Activated T-helper 9 cell treated with anti-CD3 and anti-CD28 coated beads, Interleukin-2, amount 50 U/mL, for 16 hours (primary cell): ENCODE measurements around the gene ADCYAP1R1.

Experiments
- DNase-seq: peaks from one replicate; pipeline ENCODE4 v3.0.0-alpha.2; 2020; ENCODE audit warnings: low read depth

ADCYAP1R1 gene

GRCh38 chr7:31043051-31043471 is 9.0 kb upstream of the ADCYAP1R1 start:
- no peak for DNase-seq

GRCh38 chr7:31044529-31044928 is 7.6 kb upstream of the ADCYAP1R1 start:
- no peak for DNase-seq

GRCh38 chr7:31046723-31047122 is 5.4 kb upstream of the ADCYAP1R1 start:
- no peak for DNase-seq

DNA sequence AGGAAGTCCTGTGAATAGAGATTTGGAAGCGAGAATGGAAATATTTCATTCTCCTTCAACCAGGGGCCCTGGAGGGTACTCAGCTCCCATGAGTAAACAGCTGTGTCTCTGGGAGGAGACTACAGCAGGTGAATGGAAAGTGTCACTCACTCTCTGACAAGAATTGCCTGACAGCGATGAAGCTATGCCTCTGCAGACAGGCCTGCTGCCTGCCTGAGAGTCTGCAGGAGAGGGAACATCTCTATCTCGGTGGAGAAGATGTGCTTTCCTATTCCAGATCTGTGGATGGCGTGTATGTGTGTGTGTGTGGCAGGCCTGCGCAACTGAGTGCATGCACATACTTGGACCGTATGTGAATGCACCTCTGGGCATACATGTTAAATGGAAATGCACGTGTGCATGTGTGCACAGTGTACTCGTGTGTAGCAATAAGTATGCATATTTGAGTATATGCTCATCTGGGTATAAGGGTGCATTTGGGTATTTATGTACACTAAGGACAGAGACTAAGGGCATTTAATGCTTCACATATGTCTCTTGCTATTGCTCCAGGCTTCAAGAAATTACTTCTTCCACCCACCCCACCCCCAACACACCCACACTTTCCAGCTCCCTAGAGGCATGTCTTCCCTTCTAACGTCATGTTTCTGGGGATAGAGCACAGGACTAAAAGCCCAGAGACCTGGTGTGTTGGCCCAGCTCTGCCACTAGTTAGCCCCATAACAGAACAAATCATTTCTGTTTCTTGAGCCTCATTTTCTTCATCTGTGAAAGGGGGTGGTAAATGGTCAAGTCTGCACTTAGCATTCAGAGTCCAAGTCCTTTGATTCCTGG is 4.6 kb upstream of the ADCYAP1R1 start:
- DNase-seq, result no peak

- no peak for DNase-seq
Observed at GRCh38 chr7:31049005-31049765, 2.9 kb upstream of the ADCYAP1R1 start.

GRCh38 chr7:31052487-31052840 is 356 bp downstream of the ADCYAP1R1 start:
- no peak for DNase-seq

- DNase-seq, result no peak
Observed at GRCh38 chr7:31052841-31053601, 913 bp downstream of the ADCYAP1R1 start.

GRCh38 chr7:31053986-31054385 is 1.9 kb downstream of the ADCYAP1R1 start:
- DNase-seq, result no peak

- DNase-seq, result no peak
Observed at GRCh38 chr7:31054608-31055278, 2.6 kb downstream of the ADCYAP1R1 start.

- DNase-seq, result no peak
Observed at GRCh38 chr7:31055471-31055870, 3.4 kb downstream of the ADCYAP1R1 start.

- DNase-seq, result no peak
Observed at GRCh38 chr7:31056775-31057346, 4.8 kb downstream of the ADCYAP1R1 start.

DNA sequence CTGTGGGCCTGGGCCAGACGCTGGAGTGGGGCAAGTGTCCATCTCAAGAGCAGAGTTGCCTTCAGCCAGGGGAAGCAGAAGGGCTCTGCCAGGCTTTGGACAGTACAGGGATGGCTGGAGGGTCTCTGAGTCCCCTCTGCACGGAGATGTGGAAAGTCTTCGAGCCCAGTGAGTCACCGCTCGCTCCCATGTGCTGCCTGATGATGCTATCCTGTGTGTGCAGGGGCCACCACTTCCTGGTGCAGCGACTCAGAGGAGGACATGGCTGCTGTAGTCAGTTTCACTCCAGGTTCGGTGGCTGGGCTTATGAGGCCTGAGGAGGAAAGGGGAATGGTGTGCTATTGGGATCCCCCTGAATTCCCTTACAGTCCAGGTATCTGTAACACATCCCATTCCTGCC is 6.0 kb downstream of the ADCYAP1R1 start:
- no peak for DNase-seq

GRCh38 chr7:31058688-31059087 is 6.6 kb downstream of the ADCYAP1R1 start:
- no peak for DNase-seq

DNA sequence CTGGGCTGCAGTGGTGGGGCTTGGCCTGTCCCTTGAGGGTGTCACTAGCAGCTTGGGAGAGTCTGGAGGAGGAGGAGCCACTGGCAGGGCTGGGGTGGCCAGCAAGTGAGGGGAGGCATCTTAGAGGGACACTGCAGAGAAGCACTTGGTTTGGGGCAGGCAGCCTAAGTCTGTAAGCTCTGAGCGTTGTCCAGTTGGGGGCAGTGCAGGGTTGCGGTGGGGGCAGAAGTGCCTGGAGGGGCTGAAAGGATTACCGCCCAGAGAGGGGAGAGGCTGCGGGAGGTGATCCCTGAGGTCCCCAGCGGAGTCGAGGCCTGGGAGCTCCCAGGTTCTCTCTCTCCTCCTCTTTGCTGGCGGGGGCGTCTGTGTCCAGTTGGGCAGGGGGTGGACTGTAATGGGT is 7.4 kb downstream of the ADCYAP1R1 start:
- no peak for DNase-seq

- no peak for DNase-seq
Observed at GRCh38 chr7:31061185-31061584, 9.1 kb downstream of the ADCYAP1R1 start.

- DNase-seq, result no peak
Observed at GRCh38 chr7:31062746-31063435, 10.8 kb downstream of the ADCYAP1R1 start.

GRCh38 chr7:31065021-31065593 is 13.0 kb downstream of the ADCYAP1R1 start:
- DNase-seq, result no peak

- DNase-seq, result no peak
Observed at GRCh38 chr7:31065840-31066239, 13.7 kb downstream of the ADCYAP1R1 start.

- no peak for DNase-seq
Observed at GRCh38 chr7:31066516-31067130, 14.5 kb downstream of the ADCYAP1R1 start.

GRCh38 chr7:31067491-31067890 is 15.4 kb downstream of the ADCYAP1R1 start:
- DNase-seq, result no peak
